Uterus (tissue), 4 donors: ENCODE measurements around the gene IL13. TPM values are rescaled to one million over a fixed set of nuclear protein-coding genes. Genes with fewer than 3 reads are reported as not detected.

Experiments used
- DNase-seq, 2 donors: peaks; one replicate each; pipeline ENCODE4 v3.0.0-alpha.2; 2019 to 2020
- H3K27ac ChIP-seq, 2 donors: fragments of 200-600 bp; sonication (generic); 1 replicate in 1 of 2; 2 replicates in 1 of 2; pipeline ENCODE4 v1.5.1; 2016 to 2018
- H3K27me3 ChIP-seq, 2 donors: fragments of 200-600 bp; sonication (generic); one replicate each; pipeline ENCODE4 v1.5.1; 2018 to 2019; ENCODE audit warnings: control low read depth in 1 of 2
- H3K36me3 ChIP-seq, 2 donors: fragments of 200-600 bp; sonication (generic); one replicate each; pipeline ENCODE4 v1.5.1; 2019; ENCODE audit warnings: control low read depth in 1 of 2
- H3K4me1 ChIP-seq, 2 donors: fragments of 200-600 bp; sonication (generic); one replicate each; pipeline ENCODE4 v1.5.1; 2018 to 2019; ENCODE audit warnings: control low read depth in 1 of 2
- H3K4me3 ChIP-seq, 2 donors: fragments of 200-600 bp; sonication (generic); 1 replicate in 1 of 2; 2 replicates in 1 of 2; pipeline ENCODE4 v1.5.1; 2018 to 2019; ENCODE audit warnings: mild to moderate bottlenecking in 1 of 2
- H3K9me3 ChIP-seq, 2 donors: fragments of 200-600 bp; sonication (generic); one replicate each; pipeline ENCODE4 v1.5.1; 2019; ENCODE audit warnings: control low read depth in 1 of 2
- CTCF ChIP-seq, 4 experiments: fragments of 200-600 bp in 2 of 4; fragments of 450-650 bp in 2 of 4; sonication (generic) in 2 of 4; IDR thresholded peaks; one replicate each; pipeline ENCODE4 v1.5.1; 2016 to 2019; ENCODE audit warnings: antibody characterized with exemption in 4 of 4, mild to moderate bottlenecking in 2 of 4, moderate library complexity in 1 of 4
- POLR2A ChIP-seq, 2 donors: fragments of 450-650 bp; IDR thresholded peaks; one replicate each; pipeline ENCODE4 v1.6.1; 2016; ENCODE audit warnings: antibody characterized with exemption in 2 of 2, mild to moderate bottlenecking in 1 of 2, moderate library complexity in 1 of 2
- intact Hi-C: fragments of 100-400 bp; cut with DNase I; formaldehyde crosslinking; loops from one replicate; pipeline ENCODE4 v1.15.1; 2023; ENCODE audit warnings: low total_unique reads
- total RNA-seq, 4 donors: library from RNA; depleted of rRNA in 3 of 4; stranded (reverse); fragments of >200 nt in 3 of 4; gene quantifications; one replicate each; pipeline versions ENCODE4 v1.1.0 to v1.2.4, GENCODE V29; 2014 to 2023
- donor health status: DM: yes; HTN: yes; CAD: no.

The IL13 gene
- total RNA-seq, 4 donors from 2014 or later = 0.73 TPM; not detected in 3

GRCh38 chr5:132667761-132668705 is 10.1 kb downstream of the IL13 start:
- no peaks in the 10 kb centered on the region for H3K9me3 ChIP-seq
- DNase-seq = no peak
- no peaks in the 10 kb centered on the region for H3K4me1 ChIP-seq
- H3K4me3 ChIP-seq = no peak overlapping the region
- no peaks in the 10 kb centered on the region for H3K27me3 ChIP-seq
- TF ChIP-seq POLR2A (IDR thresholded peaks at IDR 0.05) (no peak), CTCF (IDR thresholded peaks at IDR 0.05) (no peak)
- intact Hi-C loops = no loop called here
- H3K27ac ChIP-seq = no peak overlapping the region
- H3K36me3 ChIP-seq = no peaks in the 10 kb centered on the region

- H3K36me3 ChIP-seq = no peaks in the 10 kb centered on the region
- H3K4me3 ChIP-seq = no peak overlapping the region
- TF ChIP-seq CTCF (IDR thresholded peaks at IDR 0.05) = no peak
- TF ChIP-seq POLR2A (IDR thresholded peaks at IDR 0.05) = no peak
- no peak overlapping the region for H3K27ac ChIP-seq
- no peaks in the 10 kb centered on the region for H3K4me1 ChIP-seq
- no peaks in the 10 kb centered on the region for H3K9me3 ChIP-seq
- no peak for DNase-seq
- H3K27me3 ChIP-seq = no peaks in the 10 kb centered on the region
- intact Hi-C loops = no loop called here
Observed at GRCh38 chr5:132668706-132669454, 10.9 kb downstream of the IL13 start.

GRCh38 chr5:132669455-132669820 is 11.5 kb downstream of the IL13 start:
- no peaks in the 10 kb centered on the region for H3K4me1 ChIP-seq
- H3K9me3 ChIP-seq = no peaks in the 10 kb centered on the region
- TF ChIP-seq CTCF (IDR thresholded peaks at IDR 0.05) (no peak), POLR2A (IDR thresholded peaks at IDR 0.05) (no peak)
- H3K27me3 ChIP-seq = no peaks in the 10 kb centered on the region
- no peak overlapping the region for H3K4me3 ChIP-seq
- H3K27ac ChIP-seq = no peak overlapping the region
- intact Hi-C loops = no loop called here
- DNase-seq = no peak
- no peaks in the 10 kb centered on the region for H3K36me3 ChIP-seq

- TF ChIP-seq CTCF (IDR thresholded peaks at IDR 0.05) = no peak
- no peak for TF ChIP-seq POLR2A (IDR thresholded peaks at IDR 0.05)
- Histone ChIP-seq H3K27me3 (no peaks in the 10 kb centered on the region), H3K4me1 (no peaks in the 10 kb centered on the region), H3K36me3 (no peaks in the 10 kb centered on the region), H3K4me3 (no peak overlapping the region), H3K27ac (no peak overlapping the region), H3K9me3 (no peaks in the 10 kb centered on the region)
- DNase-seq = no peak
- intact Hi-C loops = no loop called here
Observed at GRCh38 chr5:132669966-132670882, 12.3 kb downstream of the IL13 start.
